GM06990 (cell line): ENCODE data around the gene ARID5A.

Source experiments
- DNase-seq: peaks from one replicate; pipeline ENCODE4 v3.0.0-alpha.2; 2011; ENCODE audit not compliant: insufficient read length; ENCODE audit errors: extremely low read depth
- H3K27me3 ChIP-seq: replicated peaks from 2 replicates; pipeline ENCODE4 v1.6.0; 2011; ENCODE audit warnings: low read length; ENCODE audit not compliant: control insufficient read depth, insufficient read depth
- H3K36me3 ChIP-seq: 2 replicates; pipeline ENCODE4 v1.5.1; 2011; ENCODE audit warnings: low read length; ENCODE audit not compliant: control insufficient read depth, insufficient read depth
- H3K4me3 ChIP-seq: replicated peaks from 2 replicates; pipeline ENCODE4 v1.5.1; 2011; ENCODE audit warnings: low read depth, mild to moderate bottlenecking, control low read depth, low read length
- TF ChIP-seq, protein P1 (sequence below): IDR thresholded peaks from 2 replicates; pipeline ENCODE4 v1.5.1; 2011; ENCODE audit warnings: low read length, control low read depth, mild to moderate bottlenecking, inconsistent platforms; ENCODE audit not compliant: insufficient read depth, poor library complexity, severe bottlenecking

Gene ARID5A

DNA sequence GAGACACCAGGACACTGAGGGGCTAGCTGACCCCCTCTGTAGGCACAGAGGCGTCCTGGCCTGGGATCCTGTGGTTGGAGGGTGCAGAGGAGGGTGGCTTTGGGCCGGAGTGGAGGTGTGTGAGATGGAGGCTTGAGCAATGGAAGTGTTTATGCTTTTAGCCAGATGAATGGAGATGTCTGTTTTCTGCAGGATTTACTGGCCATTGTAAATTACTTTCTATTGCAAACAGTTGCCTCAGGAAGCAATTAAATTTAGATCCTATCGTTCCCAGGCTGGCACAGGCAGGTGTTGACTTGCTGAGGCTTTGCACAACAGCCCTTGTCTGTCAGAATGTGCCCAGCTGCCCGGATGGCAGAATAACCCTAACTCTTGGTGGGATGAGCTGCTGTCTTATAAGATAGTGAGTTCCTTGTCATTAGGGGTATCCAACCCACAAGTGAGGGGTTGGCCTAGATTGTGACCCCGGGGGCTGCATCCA, 1.8 kb upstream of the ARID5A start:
- H3K27me3 ChIP-seq = no peaks in the 10 kb centered on the region
- DNase-seq = no peak
- H3K4me3 ChIP-seq = no peak overlapping the region
- peaks cover 2% of the 10 kb centered on the region for H3K36me3 ChIP-seq
- TF ChIP-seq, protein P1, sequence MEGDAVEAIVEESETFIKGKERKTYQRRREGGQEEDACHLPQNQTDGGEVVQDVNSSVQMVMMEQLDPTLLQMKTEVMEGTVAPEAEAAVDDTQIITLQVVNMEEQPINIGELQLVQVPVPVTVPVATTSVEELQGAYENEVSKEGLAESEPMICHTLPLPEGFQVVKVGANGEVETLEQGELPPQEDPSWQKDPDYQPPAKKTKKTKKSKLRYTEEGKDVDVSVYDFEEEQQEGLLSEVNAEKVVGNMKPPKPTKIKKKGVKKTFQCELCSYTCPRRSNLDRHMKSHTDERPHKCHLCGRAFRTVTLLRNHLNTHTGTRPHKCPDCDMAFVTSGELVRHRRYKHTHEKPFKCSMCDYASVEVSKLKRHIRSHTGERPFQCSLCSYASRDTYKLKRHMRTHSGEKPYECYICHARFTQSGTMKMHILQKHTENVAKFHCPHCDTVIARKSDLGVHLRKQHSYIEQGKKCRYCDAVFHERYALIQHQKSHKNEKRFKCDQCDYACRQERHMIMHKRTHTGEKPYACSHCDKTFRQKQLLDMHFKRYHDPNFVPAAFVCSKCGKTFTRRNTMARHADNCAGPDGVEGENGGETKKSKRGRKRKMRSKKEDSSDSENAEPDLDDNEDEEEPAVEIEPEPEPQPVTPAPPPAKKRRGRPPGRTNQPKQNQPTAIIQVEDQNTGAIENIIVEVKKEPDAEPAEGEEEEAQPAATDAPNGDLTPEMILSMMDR = no peak

DNA sequence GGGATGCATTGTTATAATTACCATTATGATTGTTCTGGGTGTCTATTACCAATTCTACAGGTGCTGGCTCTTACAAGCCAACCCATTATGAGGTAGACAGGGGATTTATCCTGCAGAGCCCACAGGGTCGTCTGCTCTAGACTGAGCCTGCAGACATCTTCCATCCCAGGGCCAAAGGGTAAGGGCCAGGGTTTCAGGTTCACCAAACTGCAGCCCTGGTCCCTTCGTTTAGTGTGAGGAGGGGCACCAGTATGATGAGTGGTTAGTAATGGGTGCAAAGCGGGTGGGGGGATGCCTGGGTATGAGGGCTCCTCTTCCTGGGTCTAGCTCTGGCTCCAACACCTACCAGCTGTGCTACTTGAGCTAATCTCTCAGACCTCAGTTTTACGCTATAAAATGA, 1.2 kb upstream of the ARID5A start:
- Histone ChIP-seq H3K36me3 (peaks cover 2% of the 10 kb centered on the region), H3K27me3 (no peaks in the 10 kb centered on the region), H3K4me3 (no peak overlapping the region)
- TF ChIP-seq, protein P1 = no peak
- no peak for DNase-seq

DNA sequence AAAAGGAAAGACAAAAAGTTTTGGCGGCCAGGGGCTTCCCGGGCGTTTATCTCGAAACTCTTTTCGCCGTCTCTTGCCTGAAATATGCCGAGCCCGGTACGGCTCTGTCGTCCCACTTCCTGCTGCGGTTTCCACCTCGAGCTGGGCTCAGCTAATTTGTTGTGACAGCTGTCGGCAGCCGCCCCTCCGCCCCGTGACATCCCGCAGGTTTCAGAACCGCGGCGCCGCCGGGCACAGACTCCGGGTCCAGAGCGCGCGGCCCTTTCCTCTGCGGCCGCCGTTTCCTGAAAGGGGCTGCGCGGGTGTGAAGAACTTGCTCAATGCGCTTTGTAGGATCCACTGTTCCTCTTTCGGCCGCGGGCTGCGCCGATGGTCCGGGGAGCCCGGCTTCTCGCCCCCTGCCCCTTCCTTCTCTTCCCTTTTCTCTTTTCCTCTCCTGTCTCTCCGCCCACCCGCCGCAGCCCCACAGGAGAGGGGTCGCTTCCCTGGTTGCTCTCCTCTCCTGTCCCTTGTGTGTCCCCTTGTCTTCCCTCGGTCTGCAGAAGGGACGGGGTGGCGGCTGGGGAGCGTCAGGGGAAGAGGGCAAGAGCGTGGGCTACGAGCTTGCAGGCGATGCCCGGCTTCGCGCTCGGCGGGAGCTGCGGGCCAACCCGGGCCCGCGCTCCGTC, 648 bp downstream of the ARID5A start:
- DNase-seq = peak; percentile 91
- TF ChIP-seq, protein P1 = no peak
- H3K27me3 ChIP-seq = no peaks in the 10 kb centered on the region
- peak overlapping the region; percentile 94 for H3K4me3 ChIP-seq
- peaks cover 7% of the 10 kb centered on the region for H3K36me3 ChIP-seq

DNA sequence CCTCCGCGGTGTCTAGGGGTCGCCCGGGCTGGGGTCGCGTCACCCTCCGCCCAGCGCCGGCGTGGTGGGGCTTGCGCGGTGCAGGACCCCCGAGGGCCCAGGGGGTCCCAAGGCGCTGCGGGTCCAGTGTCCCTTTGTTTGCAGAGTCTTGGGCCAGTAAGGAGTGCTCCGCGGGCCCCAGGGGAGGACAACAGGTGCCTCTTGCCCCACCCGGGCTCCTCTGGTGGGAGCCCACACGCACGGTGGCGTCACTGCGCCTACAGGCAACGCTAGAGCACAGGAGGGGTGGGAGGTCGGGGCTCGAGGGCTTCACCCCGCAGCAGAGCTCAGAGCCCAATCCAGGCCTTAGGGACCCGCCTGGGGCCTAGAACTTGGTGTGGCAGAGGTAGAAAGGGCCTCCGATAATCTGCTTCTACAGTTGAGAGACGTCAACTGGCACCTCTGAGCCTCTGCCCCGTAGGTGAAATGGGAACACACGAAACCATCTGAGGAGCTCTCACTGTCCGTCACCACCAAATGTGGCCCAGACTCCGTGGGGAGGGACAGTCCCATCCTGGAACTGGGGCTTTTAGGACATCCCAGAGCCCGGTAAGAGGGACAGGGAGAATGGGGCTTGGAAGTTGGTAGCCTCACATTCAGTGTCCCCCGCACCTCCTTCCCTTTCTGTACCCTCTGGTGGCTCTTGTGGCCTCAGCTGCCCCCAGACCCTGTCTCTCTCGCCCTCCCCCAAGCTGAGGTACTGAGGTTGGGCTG, 1.4 kb downstream of the ARID5A start:
- Histone ChIP-seq H3K36me3 (peaks cover 13% of the 10 kb centered on the region), H3K4me3 (peak overlapping the region; percentile 94), H3K27me3 (no peaks in the 10 kb centered on the region)
- TF ChIP-seq, protein P1 = no peak
- DNase-seq = peak; percentile 58

DNA sequence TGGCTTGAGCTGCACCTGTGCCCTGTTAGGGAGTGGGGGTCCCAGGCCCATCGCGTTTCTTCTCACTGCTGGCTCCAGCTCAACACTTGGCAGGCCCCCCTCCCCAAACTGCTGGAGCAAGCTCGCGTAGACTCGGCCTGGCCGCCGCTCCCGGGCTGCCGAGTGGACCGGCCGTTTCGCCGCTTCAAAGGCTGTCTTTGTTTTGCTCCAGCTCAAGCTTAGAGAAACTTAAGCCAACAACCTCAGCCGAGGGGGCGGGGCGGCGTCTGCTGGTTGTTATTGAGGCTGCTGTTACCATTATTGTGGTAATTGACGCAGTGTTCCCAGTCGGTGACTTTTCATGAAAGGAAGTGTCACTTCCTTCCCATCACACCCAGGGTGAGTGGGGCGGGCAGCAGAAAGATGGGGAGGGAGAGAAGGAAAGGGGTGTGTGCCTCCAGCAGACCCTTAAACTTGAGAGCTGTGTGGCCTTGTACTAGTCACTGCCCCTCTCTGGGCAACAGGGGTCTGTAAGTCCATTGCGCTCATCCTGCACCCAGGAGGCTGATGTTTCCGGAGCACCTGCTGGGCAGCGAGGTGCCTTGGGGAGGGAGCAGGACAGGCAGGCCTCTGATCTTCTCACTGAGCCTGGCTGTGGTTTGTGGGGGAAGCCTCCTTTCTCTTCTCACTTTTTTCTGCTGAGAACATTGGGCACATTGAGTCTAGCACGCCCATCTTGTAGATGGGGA, 2.1 kb downstream of the ARID5A start:
- H3K4me3 ChIP-seq = peak overlapping the region; percentile 94
- TF ChIP-seq, protein P1 = no peak
- DNase-seq = peak; percentile 60
- H3K27me3 ChIP-seq = no peaks in the 10 kb centered on the region
- H3K36me3 ChIP-seq = peaks cover 18% of the 10 kb centered on the region
